Measurements from ENCODE around the gene SLC18A2. TPM values are rescaled to one million over a fixed set of nuclear protein-coding genes. Genes with fewer than 3 reads are reported as not detected.
A peak's percentile ranks its signal among the peaks of the same experiment; 100 is the strongest.

Gene SLC18A2
- total RNA-seq (2011; cell fraction: chromatin; rRNA removed; ENCODE audit: low replicate concordance) = not detected in 2 replicates
- total RNA-seq (2011; cell fraction: nucleolus; rRNA removed) = not detected in 2 replicates
- not detected in 2 replicates for total RNA-seq (2011; cell fraction: nucleoplasm; rRNA removed)
- 0.05 and 0.37 TPM in 2 replicates for total RNA-seq (2014; rRNA removed)
- 0.40 and 0.45 TPM in 2 replicates for total RNA-seq (2014; rRNA removed; fragmentation: Illumina TruSeq; extraction: Trizol)
- 0.87 and 1.1 TPM in 2 replicates for total RNA-seq (2015; rRNA removed; fragmentation: Illumina TruSeq; extraction: Trizol)
- total RNA-seq (2021) = 0.40 and 0.45 TPM in 2 replicates
- polyA plus RNA-seq (2011; rRNA removed) = 0.03 and 0.07 TPM in 2 replicates
- 0.01 TPM in 1 of 2 replicates, not detected in the other for polyA plus RNA-seq (2011; cell fraction: cytosol; rRNA removed)
- polyA plus RNA-seq (2011; cell fraction: nucleus; rRNA removed) = 0.03 and 0.04 TPM in 2 replicates
- polyA plus RNA-seq (2012) = 3.2 and 3.7 TPM in 2 replicates
- 0.22 and 0.49 TPM in 2 replicates for polyA plus RNA-seq (2014; fragmentation: Illumina TruSeq; extraction: Trizol)
- 1 to 10 TPM; 3.8 to 5.4 TPM for polyA plus RNA-seq (2014; fragmentation: Nextera tagmentation; extraction: Ambion mirVana)
- 0.05 and 0.25 TPM in 2 replicates for polyA plus RNA-seq (2014; rRNA removed)
- 0.03 and 0.07 TPM in 2 replicates for polyA minus RNA-seq (2011; rRNA and poly(A)+ RNA removed)
- not detected in 2 replicates for polyA minus RNA-seq (2011; cell fraction: cytosol; rRNA and poly(A)+ RNA removed)
- polyA minus RNA-seq (2011; cell fraction: nucleus; rRNA and poly(A)+ RNA removed) = 0.11 TPM in 1 of 2 replicates, not detected in the other
- percentile 14 among the genes with signal in this experiment for Bru-seq, nascent RNA
- BruChase-seq, experiment 1, labeled RNA remaining after a 2-hour chase = percentile 7 among the genes with signal in this experiment
- percentile 3 among the genes with signal in this experiment for BruChase-seq, experiment 2, labeled RNA remaining after a 6-hour chase
- long read RNA-seq, experiment 1, partial matches to known transcripts = 0 of 10 reads
- long read RNA-seq, experiment 1, other reads (novel, unspliced or antisense) = 10 of 10 reads
- long read RNA-seq, experiment 2 = 0 reads
- long read RNA-seq, experiment 3 = 0 reads

- H3K4me1 ChIP-seq (replicated peaks in 1 of 2; ENCODE audit: control insufficient read depth in 2 of 2, insufficient read depth in 2 of 2, low read length in 2 of 2) = peaks cover 0 to 17% of the 10 kb centered on the region in 2 experiments; a peak in 2 of 5 replicates
- TF ChIP-seq ZBTB12 (CRISPR knock-in tag; IDR thresholded peaks at IDR 0.05) = peak; percentile 48; the same call in 1 of the 2 replicates
- 0 out of 2 replicates have a peak, but pooled peaks have one; percentile 9 for TF ChIP-seq USF2 (CRISPR knock-in tag; IDR thresholded peaks at IDR 0.05)
- 0 out of 4 replicates have a peak, but pooled peaks of 1 of the 2 experiments have one; percentile 18 for TF ChIP-seq MAZ (CRISPR knock-in tag; conservative IDR thresholded peaks at IDR 0.05 in 1 of 2, IDR thresholded peaks at IDR 0.05 in 1 of 2)
- no peak for TF ChIP-seq ATF7 (IDR thresholded peaks at IDR 0.05)
- TF ChIP-seq RBM14 (IDR thresholded peaks at IDR 0.05; ENCODE audit: borderline replicate concordance, insufficient read depth, low read depth, low read length) = no peak
- ChIA-PET CTCF (ENCODE audit: low intra/inter-chr PET ratio) (interaction anchor here (0.7 kb wide), 1 partner anchor 17 kb away, joined by 4 read pairs; no protein-coding TSS in a partner anchor), POLR2A (interaction anchor here (0.6 to 1.5 kb wide), 4 partner anchors 11 to 99 kb away, joined by 3 read pairs; no protein-coding TSS in a partner anchor)
- no peak within 1 kb of the TSS for H2AFZ ChIP-seq (ENCODE audit: low read depth, low read length)
- WGBS (ENCODE audit: insufficient coverage, low coverage, missing lambda C conversion rate) = 8% methylated on average over 10 of the region's 93 CpGs
- no peaks in the 10 kb centered on the region for H4K20me1 ChIP-seq (replicated peaks; ENCODE audit: control insufficient read depth, insufficient read depth, low read length)
- peak within 1 kb of the TSS in 1 of 2 experiments; percentile 26; a peak in 1 of 4 replicates for H3K9ac ChIP-seq (ENCODE audit: insufficient read depth in 1 of 2, low read depth in 2 of 2, low read length in 2 of 2)
- in situ Hi-C loops (cut with MboI) = loop anchor here (25.0 kb wide), 1 partner anchor 196 kb away; no protein-coding TSS in a partner anchor
- BruUV-seq (replicated peaks) = no TSS peak
- no peaks in the 10 kb centered on the region for H3K9me3 ChIP-seq (replicated peaks; ENCODE audit: control insufficient read depth, insufficient read depth, low read depth, low read length)
- H3K27ac ChIP-seq (ENCODE audit: extremely low read depth, low read depth, low read length) = no peak within 1 kb of the TSS
- H3K36me3 ChIP-seq (ENCODE audit: control insufficient read depth, insufficient read depth, low read length) = no peaks in the 10 kb centered on the region
- intact Hi-C loops (cut with micrococcal nuclease) = no loop called here
- peaks cover 3 to 30% of the 10 kb centered on the region in 2 experiments; a peak in 4 of 5 replicates for H3K27me3 ChIP-seq (ENCODE audit: control insufficient read depth in 2 of 2, insufficient read depth in 2 of 2, low read length in 2 of 2)
- H3K79me2 ChIP-seq (ENCODE audit: control insufficient read depth, insufficient read depth, low read length) = no peaks in the 10 kb centered on the region
- peak in 2 of 4 experiments; percentile 38 to 39 for DNase-seq (ENCODE audit: extremely low read depth in 1 of 4, low spot score in 3 of 4)
- H3K9me1 ChIP-seq (ENCODE audit: control insufficient read depth, insufficient read depth, low read length) = no peaks in the 10 kb centered on the region
- ATAC-seq = no peak
- FAIRE-seq = no peak
- H3K4me3 ChIP-seq = no peak within 1 kb of the TSS
- H3K4me2 ChIP-seq (ENCODE audit: insufficient read depth, low read length) = no peak within 1 kb of the TSS
Measured at GRCh38 chr10:117240621-117241529, at the start of gene SLC18A2. SLC18A2 (plus strand) TSS chr10:117241114; CDS start chr10:117241694, 580 bp downstream.
